Neural cell (in vitro differentiated cells): ENCODE measurements around the gene TRIO. TPM values are rescaled to one million over a fixed set of nuclear protein-coding genes. Genes with fewer than 3 reads are reported as not detected.

Source experiments
- H2AFZ ChIP-seq: fragments of 200-600, 300-800 bp; sonication (generic), shearing (Covaris generic); 2 replicates; pipeline ENCODE4 v1.6.0; 2014; ENCODE audit warnings: low read depth, mild to moderate bottlenecking, antibody characterized with exemption, low read length, moderate library complexity
- H3F3A ChIP-seq: fragments of 200-600 bp; shearing (Covaris generic); 2 replicates; pipeline ENCODE4 v1.6.1; 2016; ENCODE audit warnings: mild to moderate bottlenecking, moderate library complexity, mixed read lengths, antibody characterized with exemption, low read length; ENCODE audit not compliant: insufficient read depth, poor library complexity, severe bottlenecking
- H3K27ac ChIP-seq: fragments of 200-600, 300-800 bp; sonication (generic), shearing (Covaris generic); 2 replicates; pipeline ENCODE4 v1.5.1; 2014; ENCODE audit warnings: mild to moderate bottlenecking, low read length, moderate library complexity
- H3K27me3 ChIP-seq: fragments of 300-800, 200-600 bp; sonication (generic), shearing (Covaris generic); 2 replicates; pipeline ENCODE4 v1.6.0; 2014; ENCODE audit warnings: mild to moderate bottlenecking, low read depth, low read length, moderate library complexity; ENCODE audit not compliant: insufficient read depth
- H3K36me3 ChIP-seq: fragments of 300-800, 200-600 bp; sonication (generic), shearing (Covaris generic); 2 replicates; pipeline ENCODE4 v1.5.1; 2014; ENCODE audit warnings: mild to moderate bottlenecking, antibody characterized with exemption, low read length, moderate library complexity; ENCODE audit not compliant: insufficient read depth
- H3K4me2 ChIP-seq: fragments of 300-800, 200-600 bp; sonication (generic), shearing (Covaris generic); 2 replicates; pipeline ENCODE4 v1.6.0; 2014; ENCODE audit warnings: mild to moderate bottlenecking, low read length
- H3K4me3 ChIP-seq: fragments of 300-800, 200-600 bp; sonication (generic), shearing (Covaris generic); 2 replicates; pipeline ENCODE4 v1.5.1; 2014; ENCODE audit warnings: mild to moderate bottlenecking, low read length, moderate library complexity
- H3K79me2 ChIP-seq: fragments of 200-600 bp; shearing (Covaris generic); replicated peaks from 2 replicates; pipeline ENCODE4 v1.6.0; 2014; ENCODE audit warnings: mild to moderate bottlenecking, low read length, moderate library complexity; ENCODE audit not compliant: insufficient read depth
- H3K9ac ChIP-seq: fragments of 300-800, 200-600 bp; sonication (generic), shearing (Covaris generic); 2 replicates; pipeline ENCODE4 v1.6.1; 2016; ENCODE audit warnings: mild to moderate bottlenecking, low read length, mixed read lengths
- H3K9me2 ChIP-seq: fragments of 200-600 bp; shearing (Covaris generic); 2 replicates; pipeline ENCODE4 v1.6.1; 2016; ENCODE audit warnings: mild to moderate bottlenecking, low read length, mixed read lengths; ENCODE audit not compliant: insufficient read depth
- H3K9me3 ChIP-seq: fragments of 200-600, 300-800 bp; sonication (generic), shearing (Covaris generic); 2 replicates; pipeline ENCODE4 v1.6.1; 2016; ENCODE audit warnings: mild to moderate bottlenecking, mixed run types, low read length, moderate library complexity, mixed read lengths
- H4K20me1 ChIP-seq: fragments of 200-600 bp; shearing (Covaris generic); 2 replicates; pipeline ENCODE4 v1.6.1; 2016; ENCODE audit warnings: mild to moderate bottlenecking, mixed run types; ENCODE audit not compliant: insufficient read depth
- EP300 ChIP-seq: fragments of 450-650 bp; conservative IDR thresholded peaks from 2 replicates; pipeline ENCODE4 v1.6.1; 2014; ENCODE audit warnings: antibody characterized with exemption, mild to moderate bottlenecking, moderate library complexity; ENCODE audit not compliant: poor library complexity, severe bottlenecking
- EZH2 ChIP-seq: fragments of 200-600, 300-800 bp; shearing (Covaris generic), sonication (generic); IDR thresholded peaks from 2 replicates; pipeline ENCODE4 v1.6.1; 2014; ENCODE audit warnings: antibody characterized with exemption, low read length, borderline replicate concordance, mild to moderate bottlenecking; ENCODE audit not compliant: insufficient read depth, poor library complexity, severe bottlenecking
- MXI1 ChIP-seq: fragments of 450-650 bp; conservative IDR thresholded peaks from 2 replicates; pipeline ENCODE4 v1.6.1; 2014; ENCODE audit warnings: antibody characterized with exemption, mild to moderate bottlenecking; ENCODE audit not compliant: poor library complexity, severe bottlenecking
- POLR2AphosphoS5 ChIP-seq: IDR thresholded peaks from 2 replicates; pipeline ENCODE4 v1.6.1; 2012
- RAD21 ChIP-seq: fragments of 450-650 bp; conservative IDR thresholded peaks from 2 replicates; pipeline ENCODE4 v1.6.1; 2014; ENCODE audit warnings: antibody characterized with exemption, mild to moderate bottlenecking, moderate library complexity
- SMC3 ChIP-seq: fragments of 450-650 bp; conservative IDR thresholded peaks from 2 replicates; pipeline ENCODE4 v1.6.1; 2014; ENCODE audit warnings: antibody characterized with exemption, mild to moderate bottlenecking, moderate library complexity; ENCODE audit not compliant: poor library complexity
- TAF1 ChIP-seq: IDR thresholded peaks from 2 replicates; pipeline ENCODE4 v1.6.1; 2012; ENCODE audit warnings: low read depth
- polyA plus RNA-seq: library from polyadenylated mRNA; depleted of rRNA; stranded (reverse); fragments of >200 nt; gene quantifications from 2 replicates; pipeline ENCODE4 v1.2.3, GENCODE V29; 2014
- TF ChIP-seq, protein P1 (sequence below): IDR thresholded peaks from 2 replicates; pipeline ENCODE4 v1.6.1; 2012; ENCODE audit warnings: borderline replicate concordance
- TF ChIP-seq, protein P2 (sequence below): fragments of 450-650 bp; IDR thresholded peaks from 2 replicates; pipeline ENCODE4 v1.5.1; 2014; ENCODE audit warnings: antibody characterized with exemption, mild to moderate bottlenecking, moderate library complexity; ENCODE audit not compliant: poor library complexity, severe bottlenecking

Gene TRIO
- polyA plus RNA-seq, 1 donor from 2014 or later = 168 TPM

DNA sequence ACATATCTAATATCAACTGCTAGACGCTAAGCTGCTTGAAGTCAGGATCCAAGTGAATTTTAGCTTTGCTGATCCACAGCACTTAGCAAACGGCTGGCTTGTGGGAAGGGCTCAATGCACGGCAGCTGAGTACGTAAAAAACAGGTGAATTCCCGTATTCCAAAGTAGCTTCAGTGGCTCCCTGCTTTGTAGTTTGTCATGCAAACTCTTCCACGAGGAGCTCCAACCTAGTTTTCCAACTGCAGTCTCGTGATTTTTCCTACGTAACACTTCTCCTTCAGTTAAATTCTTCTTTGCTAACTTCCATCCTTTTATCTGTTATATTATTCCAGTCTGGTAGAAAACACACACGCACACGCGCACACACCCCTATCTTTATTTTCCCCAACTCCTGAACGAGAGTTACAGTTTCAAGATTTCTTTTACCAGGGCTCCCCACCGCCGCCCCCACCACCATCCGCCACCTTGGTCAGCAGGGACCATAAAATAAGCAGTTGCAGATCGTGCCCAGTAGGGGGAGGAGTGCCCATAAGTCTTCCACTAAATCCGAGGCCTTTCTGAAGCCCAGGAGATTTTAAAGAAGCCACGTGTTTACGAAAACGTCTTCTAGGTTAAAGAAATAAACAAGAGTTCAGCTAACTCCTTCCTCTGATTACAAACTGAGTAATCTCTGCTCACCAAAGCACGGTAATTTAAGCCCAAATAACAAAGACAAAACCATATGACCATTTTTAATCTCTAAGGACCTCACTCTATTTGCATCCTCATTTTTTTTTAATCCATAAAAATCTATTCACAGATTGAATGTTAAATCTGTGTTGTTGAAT is 34.8 kb upstream of the TRIO start:
- Histone ChIP-seq H3K36me3 (no peaks in the 10 kb centered on the region), H3K79me2 (no peaks in the 10 kb centered on the region), H3K9ac (no peak overlapping the region), H3K9me3 (no peaks in the 10 kb centered on the region), H3K4me2 (no peak overlapping the region), H3K27me3 (no peaks in the 10 kb centered on the region), H4K20me1 (no peaks in the 10 kb centered on the region), H3K9me2 (no peaks in the 10 kb centered on the region), H2AFZ (no peak overlapping the region), H3K27ac (no peak overlapping the region), H3K4me3 (no peak overlapping the region), H3F3A (no peaks in the 10 kb centered on the region)
- no peak for TF ChIP-seq RAD21
- no peak for TF ChIP-seq TAF1
- no peak for TF ChIP-seq EP300
- TF ChIP-seq, protein P1, sequence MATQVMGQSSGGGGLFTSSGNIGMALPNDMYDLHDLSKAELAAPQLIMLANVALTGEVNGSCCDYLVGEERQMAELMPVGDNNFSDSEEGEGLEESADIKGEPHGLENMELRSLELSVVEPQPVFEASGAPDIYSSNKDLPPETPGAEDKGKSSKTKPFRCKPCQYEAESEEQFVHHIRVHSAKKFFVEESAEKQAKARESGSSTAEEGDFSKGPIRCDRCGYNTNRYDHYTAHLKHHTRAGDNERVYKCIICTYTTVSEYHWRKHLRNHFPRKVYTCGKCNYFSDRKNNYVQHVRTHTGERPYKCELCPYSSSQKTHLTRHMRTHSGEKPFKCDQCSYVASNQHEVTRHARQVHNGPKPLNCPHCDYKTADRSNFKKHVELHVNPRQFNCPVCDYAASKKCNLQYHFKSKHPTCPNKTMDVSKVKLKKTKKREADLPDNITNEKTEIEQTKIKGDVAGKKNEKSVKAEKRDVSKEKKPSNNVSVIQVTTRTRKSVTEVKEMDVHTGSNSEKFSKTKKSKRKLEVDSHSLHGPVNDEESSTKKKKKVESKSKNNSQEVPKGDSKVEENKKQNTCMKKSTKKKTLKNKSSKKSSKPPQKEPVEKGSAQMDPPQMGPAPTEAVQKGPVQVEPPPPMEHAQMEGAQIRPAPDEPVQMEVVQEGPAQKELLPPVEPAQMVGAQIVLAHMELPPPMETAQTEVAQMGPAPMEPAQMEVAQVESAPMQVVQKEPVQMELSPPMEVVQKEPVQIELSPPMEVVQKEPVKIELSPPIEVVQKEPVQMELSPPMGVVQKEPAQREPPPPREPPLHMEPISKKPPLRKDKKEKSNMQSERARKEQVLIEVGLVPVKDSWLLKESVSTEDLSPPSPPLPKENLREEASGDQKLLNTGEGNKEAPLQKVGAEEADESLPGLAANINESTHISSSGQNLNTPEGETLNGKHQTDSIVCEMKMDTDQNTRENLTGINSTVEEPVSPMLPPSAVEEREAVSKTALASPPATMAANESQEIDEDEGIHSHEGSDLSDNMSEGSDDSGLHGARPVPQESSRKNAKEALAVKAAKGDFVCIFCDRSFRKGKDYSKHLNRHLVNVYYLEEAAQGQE = no peak
- TF ChIP-seq, protein P2, sequence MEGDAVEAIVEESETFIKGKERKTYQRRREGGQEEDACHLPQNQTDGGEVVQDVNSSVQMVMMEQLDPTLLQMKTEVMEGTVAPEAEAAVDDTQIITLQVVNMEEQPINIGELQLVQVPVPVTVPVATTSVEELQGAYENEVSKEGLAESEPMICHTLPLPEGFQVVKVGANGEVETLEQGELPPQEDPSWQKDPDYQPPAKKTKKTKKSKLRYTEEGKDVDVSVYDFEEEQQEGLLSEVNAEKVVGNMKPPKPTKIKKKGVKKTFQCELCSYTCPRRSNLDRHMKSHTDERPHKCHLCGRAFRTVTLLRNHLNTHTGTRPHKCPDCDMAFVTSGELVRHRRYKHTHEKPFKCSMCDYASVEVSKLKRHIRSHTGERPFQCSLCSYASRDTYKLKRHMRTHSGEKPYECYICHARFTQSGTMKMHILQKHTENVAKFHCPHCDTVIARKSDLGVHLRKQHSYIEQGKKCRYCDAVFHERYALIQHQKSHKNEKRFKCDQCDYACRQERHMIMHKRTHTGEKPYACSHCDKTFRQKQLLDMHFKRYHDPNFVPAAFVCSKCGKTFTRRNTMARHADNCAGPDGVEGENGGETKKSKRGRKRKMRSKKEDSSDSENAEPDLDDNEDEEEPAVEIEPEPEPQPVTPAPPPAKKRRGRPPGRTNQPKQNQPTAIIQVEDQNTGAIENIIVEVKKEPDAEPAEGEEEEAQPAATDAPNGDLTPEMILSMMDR = no peak
- no peak for TF ChIP-seq POLR2AphosphoS5
- TF ChIP-seq MXI1 = no peak
- no peak for TF ChIP-seq EZH2

DNA sequence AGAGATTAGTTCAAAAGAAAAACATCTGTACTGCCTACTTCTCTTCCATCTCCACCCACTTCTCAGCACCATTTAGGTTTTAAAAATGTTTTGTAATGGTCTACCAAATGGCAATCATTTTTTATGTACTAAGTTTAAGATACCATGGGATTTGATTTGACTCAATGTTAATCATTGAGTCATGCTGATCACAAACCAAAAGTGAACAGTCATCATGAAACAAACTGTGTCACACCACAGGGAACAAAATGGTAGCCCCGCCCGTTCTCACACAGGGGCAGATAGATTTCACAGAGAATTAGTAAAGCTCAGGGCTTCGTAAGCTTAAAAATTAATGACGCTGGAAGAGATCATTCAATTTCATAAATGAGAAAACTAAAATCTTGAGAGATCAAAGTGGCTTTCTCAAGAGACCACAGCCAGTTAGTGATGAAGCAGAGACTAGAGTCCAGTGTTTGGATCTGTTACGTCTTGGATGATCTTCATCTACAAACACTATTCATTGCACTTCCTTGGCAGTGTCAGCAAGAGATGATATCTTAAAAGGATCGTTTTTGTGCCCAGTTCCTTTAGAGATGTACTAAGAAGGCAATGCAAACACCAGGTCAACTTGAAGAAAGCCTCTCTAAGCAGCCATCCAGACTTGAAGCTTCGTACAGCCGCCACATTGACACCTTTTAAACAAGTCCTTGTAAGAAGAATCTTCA is 33.9 kb upstream of the TRIO start:
- H3K4me3 ChIP-seq = no peak overlapping the region
- H3K79me2 ChIP-seq = no peaks in the 10 kb centered on the region
- H3K4me2 ChIP-seq = no peak overlapping the region
- H4K20me1 ChIP-seq = no peaks in the 10 kb centered on the region
- H3K9ac ChIP-seq = no peak overlapping the region
- no peaks in the 10 kb centered on the region for H3F3A ChIP-seq
- H3K9me2 ChIP-seq = no peaks in the 10 kb centered on the region
- TF ChIP-seq RAD21 (no peak), TAF1 (no peak), EP300 (no peak), POLR2AphosphoS5 (no peak), SMC3 (no peak), MXI1 (no peak)
- TF ChIP-seq, protein P2 = no peak
- H2AFZ ChIP-seq = no peak overlapping the region
- H3K27me3 ChIP-seq = no peaks in the 10 kb centered on the region
- no peaks in the 10 kb centered on the region for H3K9me3 ChIP-seq
- H3K36me3 ChIP-seq = no peaks in the 10 kb centered on the region
- H3K27ac ChIP-seq = no peak overlapping the region
